Suprapubic skin (tissue), 4 donors: ENCODE measurements around the gene CEACAM21. TPM values are rescaled to one million over a fixed set of nuclear protein-coding genes. Genes with fewer than 3 reads are reported as not detected.

Experiments used
- DNase-seq, 2 donors: peaks; one replicate each; pipeline ENCODE4 v3.0.0-alpha.2; 2019; ENCODE audit warnings: low spot score in 2 of 2
- H3K27ac ChIP-seq: fragments of 200-600 bp; sonication (generic); one replicate; pipeline ENCODE4 v1.5.1; 2019
- H3K27me3 ChIP-seq: fragments of 200-600 bp; sonication (generic); one replicate; pipeline ENCODE4 v1.5.1; 2019
- H3K36me3 ChIP-seq: fragments of 200-600 bp; sonication (generic); one replicate; pipeline ENCODE4 v1.5.1; 2019
- H3K4me1 ChIP-seq: fragments of 200-600 bp; sonication (generic); one replicate; pipeline ENCODE4 v1.5.1; 2019
- H3K4me3 ChIP-seq: fragments of 200-600 bp; sonication (generic); one replicate; pipeline ENCODE4 v1.5.1; 2019; ENCODE audit warnings: mild to moderate bottlenecking
- H3K9me3 ChIP-seq: fragments of 200-600 bp; sonication (generic); one replicate; pipeline ENCODE4 v1.5.1; 2019
- CTCF ChIP-seq, 2 donors: fragments of 200-600 bp in 1 of 2; fragments of 450-650 bp in 1 of 2; sonication (generic) in 1 of 2; IDR thresholded peaks; one replicate each; pipeline ENCODE4 v1.5.1; 2016 to 2019; ENCODE audit warnings: antibody characterized with exemption in 2 of 2, mild to moderate bottlenecking in 1 of 2, moderate library complexity in 1 of 2
- EP300 ChIP-seq: sonication (generic); formaldehyde crosslinking; IDR thresholded peaks from one replicate; pipeline ENCODE4 v1.6.1; 2017; ENCODE audit warnings: antibody characterized with exemption
- POLR2A ChIP-seq, 2 donors: fragments of 450-650 bp; IDR thresholded peaks; one replicate each; pipeline ENCODE4 v1.6.1; 2017; ENCODE audit warnings: antibody characterized with exemption in 2 of 2, mild to moderate bottlenecking in 2 of 2, moderate library complexity in 2 of 2
- POLR2AphosphoS5 ChIP-seq, 3 donors: sonication (generic); formaldehyde crosslinking; IDR thresholded peaks; one replicate each; pipeline ENCODE4 v1.6.1; 2017; ENCODE audit warnings: antibody characterized with exemption in 3 of 3
- WGBS: methylation state at CpG from one replicate; pipeline ENCODE4 v1.1.5; 2018; 5-methylcytosine and 5-hydroxymethylcytosine counted together
- total RNA-seq, 4 donors: library from RNA; depleted of rRNA; stranded (reverse); fragments of >200 nt; gene quantifications; one replicate each; pipeline ENCODE4 v1.1.0, GENCODE V29; 2016

The CEACAM21 gene
- total RNA-seq: 1 to 10 TPM in 1 of 4 donors, not detected in 3; 2.3 TPM

- 15% methylated on average over 4 of the region's 4 CpGs for WGBS
- Histone ChIP-seq H3K9me3 (no peaks in the 10 kb centered on the region), H3K36me3 (no peaks in the 10 kb centered on the region), H3K27me3 (peaks cover 17% of the 10 kb centered on the region), H3K27ac (no peak within 1 kb of the TSS), H3K4me1 (no peaks in the 10 kb centered on the region), H3K4me3 (no peak within 1 kb of the TSS)
- DNase-seq: no peak
- TF ChIP-seq CTCF (IDR thresholded peaks at IDR 0.05): no peak
- TF ChIP-seq EP300: no peak
- TF ChIP-seq POLR2A (IDR thresholded peaks at IDR 0.05): no peak
- TF ChIP-seq POLR2AphosphoS5 (IDR thresholded peaks at IDR 0.05): no peak
Observed at GRCh38 chr19:41575998-41576397, at the start of gene CEACAM21. Gene CEACAM21, plus strand, starts transcription at chr19:41576166. Its CDS starts 109 bp downstream, at chr19:41576275.

DNA sequence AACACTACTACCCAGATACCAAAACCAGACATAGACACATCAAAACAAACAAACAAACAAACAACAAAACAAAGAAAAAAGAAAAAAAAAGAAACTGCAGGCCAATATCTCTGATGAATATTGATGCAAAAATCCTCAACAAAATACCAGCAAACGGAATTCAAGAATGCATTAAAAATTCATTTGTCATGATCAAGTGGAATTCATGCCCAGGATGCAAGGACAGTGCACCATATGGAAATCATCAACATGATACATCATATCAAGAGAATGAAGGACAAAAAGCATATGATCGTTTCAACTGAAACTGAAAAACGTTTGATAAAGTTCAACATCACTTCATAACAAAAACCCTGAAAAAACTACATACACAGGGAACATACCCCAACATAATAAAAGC is 48.9 kb upstream of the CEACAM21 start:
- WGBS: 45% methylated on average over 3 of the region's 3 CpGs
- H3K27me3 ChIP-seq: peaks cover 61% of the 10 kb centered on the region

GRCh38 chr19:41528106-41528505 is 47.9 kb upstream of the CEACAM21 start:
- 53% methylated on average over 2 of the region's 2 CpGs for WGBS

More for the DNA sequence above, 48.9 kb upstream of the CEACAM21 start:
- no peaks in the 10 kb centered on the region for H3K36me3 ChIP-seq
- no peak for DNase-seq
- no peak overlapping the region for H3K4me3 ChIP-seq
- no peak overlapping the region for H3K27ac ChIP-seq
- H3K4me1 ChIP-seq: peaks cover 25% of the 10 kb centered on the region
- TF ChIP-seq POLR2A (IDR thresholded peaks at IDR 0.05): no peak
- no peak for TF ChIP-seq POLR2AphosphoS5 (IDR thresholded peaks at IDR 0.05)
- TF ChIP-seq EP300: no peak
- no peak for TF ChIP-seq CTCF (IDR thresholded peaks at IDR 0.05)
- no peaks in the 10 kb centered on the region for H3K9me3 ChIP-seq

GRCh38 chr19:41529484-41530183 is 46.3 kb upstream of the CEACAM21 start:
- no peak for DNase-seq
- TF ChIP-seq EP300: no peak
- TF ChIP-seq CTCF (IDR thresholded peaks at IDR 0.05): no peak
- TF ChIP-seq POLR2A (IDR thresholded peaks at IDR 0.05): no peak
- TF ChIP-seq POLR2AphosphoS5 (IDR thresholded peaks at IDR 0.05): no peak
- Histone ChIP-seq H3K27me3 (peaks cover 40% of the 10 kb centered on the region), H3K27ac (no peak overlapping the region), H3K4me1 (peaks cover 29% of the 10 kb centered on the region), H3K9me3 (no peaks in the 10 kb centered on the region), H3K36me3 (no peaks in the 10 kb centered on the region), H3K4me3 (no peak overlapping the region)
- 84% methylated on average over 4 of the region's 4 CpGs for WGBS

More at GRCh38 chr19:41528106-41528505, 47.9 kb upstream of the CEACAM21 start:
- TF ChIP-seq CTCF (IDR thresholded peaks at IDR 0.05): no peak
- TF ChIP-seq POLR2AphosphoS5 (IDR thresholded peaks at IDR 0.05): no peak
- TF ChIP-seq POLR2A (IDR thresholded peaks at IDR 0.05): no peak
- TF ChIP-seq EP300: no peak
- H3K9me3 ChIP-seq: no peaks in the 10 kb centered on the region
- peaks cover 22% of the 10 kb centered on the region for H3K4me1 ChIP-seq
- DNase-seq: no peak
- peaks cover 51% of the 10 kb centered on the region for H3K27me3 ChIP-seq
- H3K36me3 ChIP-seq: no peaks in the 10 kb centered on the region
- H3K27ac ChIP-seq: no peak overlapping the region
- H3K4me3 ChIP-seq: no peak overlapping the region

DNA sequence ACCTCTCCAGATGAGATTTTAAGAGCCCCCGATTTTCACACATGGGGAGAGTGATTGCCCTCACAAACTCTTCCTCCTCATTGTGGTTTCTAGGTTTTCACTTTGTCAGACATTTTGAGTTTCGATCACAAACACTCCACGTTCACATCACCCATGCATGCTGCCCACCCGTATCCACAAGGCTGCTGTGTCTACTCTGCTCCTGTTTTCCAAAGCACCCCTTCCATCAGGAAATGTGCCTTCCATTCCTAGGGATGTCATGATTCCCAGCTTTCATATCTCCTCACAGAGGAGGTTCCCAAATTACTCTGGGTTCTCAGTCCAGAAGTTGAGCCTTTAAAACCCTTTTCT is 45.8 kb upstream of the CEACAM21 start:
- H3K36me3 ChIP-seq: no peaks in the 10 kb centered on the region
- H3K9me3 ChIP-seq: no peaks in the 10 kb centered on the region
- peaks cover 29% of the 10 kb centered on the region for H3K4me1 ChIP-seq
- peaks cover 35% of the 10 kb centered on the region for H3K27me3 ChIP-seq
- no peak for DNase-seq
- H3K4me3 ChIP-seq: peak overlapping the region; percentile 25
- TF ChIP-seq CTCF (IDR thresholded peaks at IDR 0.05): no peak
- TF ChIP-seq POLR2AphosphoS5 (IDR thresholded peaks at IDR 0.05): no peak
- TF ChIP-seq POLR2A (IDR thresholded peaks at IDR 0.05): no peak
- no peak for TF ChIP-seq EP300
- 87% methylated on average over 4 of the region's 4 CpGs for WGBS
- no peak overlapping the region for H3K27ac ChIP-seq
